NCI-H2196 treated with DMSO at 0.1 percent for 48 hours (cell line): ENCODE results near the gene SSB.
"Not testable (repeated sequence)": the region's sequence is repeated elsewhere in the genome, so short reads cannot be mapped to it uniquely, and the experiment has no call there.

Experiments
- DNase-seq: peaks from one replicate; lab custom pipeline; 2025; ENCODE audit not compliant: unreplicated experiment; lab: John Stamatoyannopoulos, UW

Gene SSB

GRCh38 chr2:169798718-169799592, at the start of gene SSB:
SSB (plus strand) TSS chr2:169798871; CDS start chr2:169800961, 2,090 bp downstream.
- DNase-seq, result peak; percentile 87

GRCh38 chr2:169752752-169753151, 45.9 kb upstream of the SSB start:
- no peak for DNase-seq

GRCh38 chr2:169755083-169755870, 43.4 kb upstream of the SSB start:
- no peak for DNase-seq

GRCh38 chr2:169756342-169756741, 42.3 kb upstream of the SSB start:
- no peak for DNase-seq

GRCh38 chr2:169757356-169757755, 41.3 kb upstream of the SSB start:
- no peak for DNase-seq

- no peak for DNase-seq
Observed at GRCh38 chr2:169757778-169758177, 40.9 kb upstream of the SSB start.

- DNase-seq, result no peak
Observed at GRCh38 chr2:169759987-169760386, 38.7 kb upstream of the SSB start.

GRCh38 chr2:169760798-169761197, 37.9 kb upstream of the SSB start:
- not testable (repeated sequence) for DNase-seq

GRCh38 chr2:169761251-169761969, 37.3 kb upstream of the SSB start:
- no peak for DNase-seq

GRCh38 chr2:169761970-169762292, 36.7 kb upstream of the SSB start:
- no peak for DNase-seq

- DNase-seq, result no peak
Observed at GRCh38 chr2:169765523-169765922, 33.1 kb upstream of the SSB start.

- peak; percentile 13 for DNase-seq
Observed at GRCh38 chr2:169767243-169767888, 31.3 kb upstream of the SSB start.

- DNase-seq, result no peak
Observed at GRCh38 chr2:169768262-169768995, 30.2 kb upstream of the SSB start.

- no peak for DNase-seq
Observed at GRCh38 chr2:169771021-169771420, 27.6 kb upstream of the SSB start.

- no peak for DNase-seq
Observed at GRCh38 chr2:169771612-169772011, 27.1 kb upstream of the SSB start.

- DNase-seq, result no peak
Observed at GRCh38 chr2:169772651-169773050, 26.0 kb upstream of the SSB start.

- no peak for DNase-seq
Observed at GRCh38 chr2:169775354-169775753, 23.3 kb upstream of the SSB start.

GRCh38 chr2:169775765-169776164, 22.9 kb upstream of the SSB start:
- DNase-seq, result no peak

GRCh38 chr2:169776252-169776761, 22.4 kb upstream of the SSB start:
- no peak for DNase-seq

GRCh38 chr2:169778446-169778845, 20.2 kb upstream of the SSB start:
- no peak for DNase-seq
